ENCODE measurements around the gene BRD9.
"Not testable (repeated sequence)": the region's sequence is repeated elsewhere in the genome, so short reads cannot be mapped to it uniquely, and the experiment has no call there.

The BRD9 gene

GRCh38 chr5:900781-901180 lies 8.2 kb upstream of the BRD9 start:
- DNase-seq = no peak

GRCh38 chr5:893711-894110 lies 1.1 kb upstream of the BRD9 start:
- no peak for DNase-seq

GRCh38 chr5:893137-893506 lies 521 bp upstream of the BRD9 start:
- DNase-seq = no peak

GRCh38 chr5:891837-892393 lies 686 bp downstream of the BRD9 start:
- no peak for DNase-seq

GRCh38 chr5:891117-891836 lies 1.3 kb downstream of the BRD9 start:
- DNase-seq = no peak

- no peak for DNase-seq
Measured at GRCh38 chr5:889075-889710, 3.4 kb downstream of the BRD9 start.

GRCh38 chr5:888638-889035 lies 4.0 kb downstream of the BRD9 start:
- DNase-seq = no peak

GRCh38 chr5:887947-888637 lies 4.5 kb downstream of the BRD9 start:
- no peak for DNase-seq

- DNase-seq = no peak
Measured at GRCh38 chr5:886716-887325, 5.8 kb downstream of the BRD9 start.

GRCh38 chr5:886036-886435 lies 6.6 kb downstream of the BRD9 start:
- DNase-seq = no peak

- no peak for DNase-seq
Measured at GRCh38 chr5:885529-885928, 7.1 kb downstream of the BRD9 start.

- no peak for DNase-seq
Measured at GRCh38 chr5:885127-885442, 7.5 kb downstream of the BRD9 start.

GRCh38 chr5:884345-885126 lies 8.1 kb downstream of the BRD9 start:
- no peak for DNase-seq

GRCh38 chr5:883475-884181 lies 9.0 kb downstream of the BRD9 start:
- no peak for DNase-seq

GRCh38 chr5:882253-883183 lies 10.1 kb downstream of the BRD9 start:
- DNase-seq = no peak

- DNase-seq = no peak
Measured at GRCh38 chr5:881551-881935, 11.1 kb downstream of the BRD9 start.

GRCh38 chr5:880816-881550 lies 11.6 kb downstream of the BRD9 start:
- DNase-seq = no peak

- DNase-seq = not testable (repeated sequence)
Measured at GRCh38 chr5:878677-879076, 13.9 kb downstream of the BRD9 start.

GRCh38 chr5:878125-878524 lies 14.5 kb downstream of the BRD9 start:
- no peak for DNase-seq

All from activated CD8-positive, alpha-beta memory T cell treated with anti-CD3 and anti-CD28 coated beads, Interleukin-2, amount 50 U/mL, for 4 hours (primary cell).